Thyroid gland (tissue), 4 donors: ENCODE data around the gene ARHGAP10.
A peak's percentile ranks its signal among the peaks of the same experiment; 100 is the strongest.

Experiments used
- POLR2A ChIP-seq, 2 donors: fragments of 450-650 bp; IDR thresholded peaks; one replicate each; pipeline ENCODE4 v1.6.1; 2017; ENCODE audit warnings: antibody characterized with exemption in 2 of 2, mild to moderate bottlenecking in 2 of 2, moderate library complexity in 1 of 2
- TF ChIP-seq, protein P1 (sequence below), 6 experiments: fragments of 200-600 bp in 3 of 6; fragments of 450-650 bp in 3 of 6; sonication (generic) in 3 of 6; IDR thresholded peaks; one replicate each; pipeline ENCODE4 v1.5.1; 2016 to 2019; ENCODE audit warnings: antibody characterized with exemption in 6 of 6, mild to moderate bottlenecking in 2 of 6, inconsistent platforms in 1 of 6, moderate library complexity in 1 of 6

DNA sequence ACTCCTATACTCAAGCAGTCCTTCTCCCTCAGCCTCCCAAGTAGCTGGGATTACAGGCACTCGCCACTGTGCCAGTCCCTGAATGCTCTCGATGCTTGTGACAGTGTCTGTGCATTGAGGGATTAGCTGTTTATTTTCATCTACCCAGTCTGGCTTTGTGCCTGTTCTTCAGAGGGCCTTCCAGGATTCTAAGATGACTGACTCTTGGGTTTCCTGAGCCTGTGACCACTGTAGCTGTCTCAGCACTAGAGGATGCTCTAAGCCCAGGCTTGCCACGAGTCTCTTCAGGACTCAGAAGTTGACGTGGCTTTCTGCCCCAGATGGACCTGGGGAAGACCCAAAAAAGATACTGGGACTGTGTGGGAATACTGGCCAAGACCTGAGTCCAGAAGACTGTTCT, 201.4 kb downstream of the ARHGAP10 start:
- no peak for TF ChIP-seq POLR2A (IDR thresholded peaks at IDR 0.05)
- TF ChIP-seq, protein P1, sequence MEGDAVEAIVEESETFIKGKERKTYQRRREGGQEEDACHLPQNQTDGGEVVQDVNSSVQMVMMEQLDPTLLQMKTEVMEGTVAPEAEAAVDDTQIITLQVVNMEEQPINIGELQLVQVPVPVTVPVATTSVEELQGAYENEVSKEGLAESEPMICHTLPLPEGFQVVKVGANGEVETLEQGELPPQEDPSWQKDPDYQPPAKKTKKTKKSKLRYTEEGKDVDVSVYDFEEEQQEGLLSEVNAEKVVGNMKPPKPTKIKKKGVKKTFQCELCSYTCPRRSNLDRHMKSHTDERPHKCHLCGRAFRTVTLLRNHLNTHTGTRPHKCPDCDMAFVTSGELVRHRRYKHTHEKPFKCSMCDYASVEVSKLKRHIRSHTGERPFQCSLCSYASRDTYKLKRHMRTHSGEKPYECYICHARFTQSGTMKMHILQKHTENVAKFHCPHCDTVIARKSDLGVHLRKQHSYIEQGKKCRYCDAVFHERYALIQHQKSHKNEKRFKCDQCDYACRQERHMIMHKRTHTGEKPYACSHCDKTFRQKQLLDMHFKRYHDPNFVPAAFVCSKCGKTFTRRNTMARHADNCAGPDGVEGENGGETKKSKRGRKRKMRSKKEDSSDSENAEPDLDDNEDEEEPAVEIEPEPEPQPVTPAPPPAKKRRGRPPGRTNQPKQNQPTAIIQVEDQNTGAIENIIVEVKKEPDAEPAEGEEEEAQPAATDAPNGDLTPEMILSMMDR (IDR thresholded peaks at IDR 0.05), result peak in 2 of 6 experiments; percentile 20 to 26
